Activated CD4-positive, alpha-beta T cell treated with anti-CD3 and anti-CD28 coated beads, Interleukin-2, amount 50 U/mL, for 16 hours (primary cell): ENCODE measurements around the gene ZNF385C.
"Not testable (repeated sequence)": the region's sequence is repeated elsewhere in the genome, so short reads cannot be mapped to it uniquely, and the experiment has no call there.

Experiments used
- DNase-seq: peaks from one replicate; pipeline ENCODE4 v3.0.0-alpha.2; 2020

Gene ZNF385C, protein sequence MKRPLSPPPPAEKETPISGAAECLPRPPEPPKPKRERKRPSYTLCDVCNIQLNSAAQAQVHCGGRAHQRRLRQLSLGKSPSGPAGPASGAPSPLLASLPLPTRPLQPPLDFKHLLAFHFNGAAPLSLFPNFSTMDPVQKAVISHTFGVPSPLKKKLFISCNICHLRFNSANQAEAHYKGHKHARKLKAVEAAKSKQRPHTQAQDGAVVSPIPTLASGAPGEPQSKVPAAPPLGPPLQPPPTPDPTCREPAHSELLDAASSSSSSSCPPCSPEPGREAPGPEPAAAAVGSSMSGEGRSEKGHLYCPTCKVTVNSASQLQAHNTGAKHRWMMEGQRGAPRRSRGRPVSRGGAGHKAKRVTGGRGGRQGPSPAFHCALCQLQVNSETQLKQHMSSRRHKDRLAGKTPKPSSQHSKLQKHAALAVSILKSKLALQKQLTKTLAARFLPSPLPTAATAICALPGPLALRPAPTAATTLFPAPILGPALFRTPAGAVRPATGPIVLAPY

DNA sequence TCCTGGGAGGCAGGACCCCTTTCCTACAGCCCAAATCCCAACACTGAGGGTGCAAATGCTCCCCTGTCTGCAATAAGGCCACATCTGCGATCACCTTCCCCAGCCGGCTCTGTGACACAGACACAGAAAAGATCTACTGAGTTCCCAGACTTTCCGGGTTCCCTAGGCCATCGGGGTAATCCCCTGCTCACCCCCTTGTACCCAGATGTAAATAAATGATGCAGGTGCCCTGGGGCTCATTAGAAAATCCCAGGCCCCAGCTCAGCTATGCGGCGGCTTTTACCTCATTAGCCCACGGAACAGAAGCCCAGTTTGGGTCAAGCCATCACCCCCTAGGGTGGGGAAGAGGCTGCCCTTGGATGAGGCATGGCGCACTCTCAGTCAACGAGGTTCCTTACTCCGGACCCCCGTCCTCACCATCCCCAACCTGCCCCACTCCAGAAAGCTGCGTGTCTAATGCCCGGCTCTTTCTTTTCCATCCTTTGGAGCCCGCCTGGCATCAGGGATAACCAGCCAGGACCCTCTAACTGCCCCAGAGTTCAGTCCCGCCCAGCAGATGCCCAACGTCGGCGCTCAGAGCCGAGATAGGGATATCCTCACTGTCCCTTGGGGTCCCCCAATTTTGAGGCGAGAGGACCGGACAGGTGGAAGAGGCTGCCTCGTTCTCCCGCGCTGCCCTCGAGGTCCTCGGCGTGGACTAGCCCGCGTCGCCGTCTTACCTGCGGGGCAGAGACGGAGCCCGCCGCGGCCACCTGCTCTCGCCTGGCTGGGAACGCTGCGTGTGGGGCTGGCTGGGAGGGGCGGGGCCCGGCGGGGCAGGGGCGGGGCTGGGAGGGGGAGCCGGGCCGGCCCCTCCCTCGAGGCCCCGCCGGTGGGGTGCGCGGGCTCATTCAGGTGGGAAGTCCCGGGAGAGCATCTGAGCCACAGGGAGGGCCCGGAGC lies at the start of gene ZNF385C:
ZNF385C (minus strand) TSS at position 783 of the 941 bp plus-strand sequence. CDS start 35,417 bp downstream, outside the sequence.
- no peak for DNase-seq

DNA sequence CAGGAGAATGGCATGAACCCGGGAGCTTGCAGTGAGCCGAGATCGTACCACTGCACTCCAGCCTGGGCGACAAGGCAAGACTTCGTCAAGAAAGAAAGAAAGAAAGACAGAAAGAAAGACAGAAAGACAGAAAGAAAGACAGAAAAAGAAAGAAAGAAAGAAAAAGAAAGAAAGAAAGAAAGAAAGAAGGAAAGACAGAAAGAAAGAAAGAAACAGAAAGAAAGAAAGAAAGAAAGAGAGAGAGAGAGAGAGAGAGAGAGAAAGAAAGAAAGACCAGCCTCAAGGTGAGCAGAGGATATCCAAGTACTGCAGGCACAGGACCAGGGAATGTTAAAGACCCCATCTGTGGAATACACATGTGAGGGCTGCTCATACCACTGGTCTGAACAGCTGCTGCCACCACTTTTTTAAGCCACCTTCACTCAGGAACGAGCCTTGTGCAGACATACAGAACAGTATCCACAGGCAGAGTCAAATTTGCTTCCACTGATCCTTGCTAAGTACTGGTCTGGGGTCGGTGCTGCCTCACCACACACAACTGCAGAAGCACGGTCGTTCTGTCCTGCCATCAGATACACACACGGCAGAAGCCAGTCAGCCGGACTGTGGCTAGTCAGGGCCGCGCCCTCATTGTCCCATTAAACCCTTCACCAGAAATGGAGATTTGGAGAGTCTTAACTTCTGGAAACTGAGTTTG lies 48.8 kb upstream of the ZNF385C start:
- DNase-seq = no peak

DNA sequence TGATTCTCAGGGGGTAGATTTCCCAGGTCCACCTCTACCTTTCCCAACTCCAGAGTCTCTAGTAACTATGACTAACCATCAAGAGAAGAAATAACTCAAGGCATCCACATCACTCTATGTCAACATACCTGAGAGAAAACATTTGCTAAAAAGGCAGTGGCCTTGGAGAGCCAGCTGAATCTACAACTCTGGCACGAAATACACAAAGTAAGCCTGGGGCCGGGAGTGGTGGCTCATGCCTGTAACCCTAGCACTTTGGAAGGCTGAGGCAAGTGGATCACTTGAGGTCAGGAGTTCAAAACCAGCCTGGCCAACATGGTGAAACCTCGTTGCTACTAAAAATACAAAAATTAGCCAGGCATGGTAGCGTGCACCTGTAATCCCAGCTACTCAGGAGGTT lies 44.9 kb upstream of the ZNF385C start:
- DNase-seq = not testable (repeated sequence)

DNA sequence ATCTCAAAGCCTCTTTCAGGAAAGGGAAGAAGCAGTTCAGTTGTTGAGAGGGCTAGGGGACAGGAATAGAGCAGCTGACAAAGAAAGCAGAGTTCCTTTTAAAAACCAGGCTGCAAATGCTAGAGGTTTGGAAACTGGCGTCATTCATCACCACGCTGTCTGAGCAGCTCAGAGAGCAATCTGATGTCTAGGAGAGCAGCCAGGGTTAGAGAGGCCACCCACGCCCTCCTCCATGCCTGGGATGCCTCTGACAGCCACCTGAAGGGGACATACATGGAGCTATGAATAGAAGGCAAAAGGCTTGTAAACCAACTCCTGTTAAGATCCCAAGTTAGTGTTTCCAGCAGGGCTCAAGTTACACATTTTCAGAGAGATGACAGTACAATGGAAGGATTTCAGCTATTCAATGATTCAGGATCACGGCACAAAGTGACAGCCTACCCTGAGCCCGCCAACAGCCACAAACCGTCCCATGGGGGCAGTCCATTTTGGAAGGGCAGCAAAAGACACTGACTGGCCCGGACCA lies 44.2 kb upstream of the ZNF385C start:
- DNase-seq = no peak

DNA sequence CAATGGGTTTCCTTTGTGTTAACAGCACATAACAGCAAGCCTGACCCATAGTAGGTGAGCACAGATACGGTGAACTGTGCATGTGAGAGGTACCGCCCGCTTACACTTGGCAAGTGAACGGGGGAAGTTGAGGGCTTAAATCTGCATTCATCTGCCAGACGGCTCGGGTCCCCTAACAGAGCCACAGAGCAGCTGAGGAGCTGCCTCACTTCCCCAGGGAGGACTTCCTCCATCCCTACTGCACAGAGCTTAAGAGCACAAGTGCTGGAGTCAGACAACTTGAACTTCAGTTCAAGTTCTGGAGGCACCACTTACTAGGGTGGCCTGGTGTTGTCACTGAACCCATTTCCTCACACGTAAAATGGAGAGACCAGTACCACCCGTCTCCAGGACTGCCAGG lies 43.1 kb upstream of the ZNF385C start:
- no peak for DNase-seq

DNA sequence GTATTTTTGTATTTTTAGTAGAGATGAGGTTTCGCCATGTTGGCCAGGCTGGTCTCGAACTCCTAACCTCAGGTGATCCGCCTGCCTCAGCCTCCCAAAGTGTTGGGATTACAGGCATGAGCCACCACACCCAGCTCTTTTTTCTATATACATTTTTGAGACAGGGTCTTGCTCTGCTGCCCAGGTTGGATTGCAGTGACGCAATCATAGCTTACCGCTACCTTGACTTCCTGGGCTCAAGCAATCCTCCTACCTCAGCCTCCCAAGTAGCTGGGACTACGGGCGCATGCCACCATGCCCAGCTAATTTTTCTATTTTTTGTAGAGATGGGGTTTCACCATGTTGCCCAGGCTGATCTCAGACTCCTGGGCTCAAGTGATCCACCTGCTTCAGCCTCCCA lies 42.4 kb upstream of the ZNF385C start:
- not testable (repeated sequence) for DNase-seq

DNA sequence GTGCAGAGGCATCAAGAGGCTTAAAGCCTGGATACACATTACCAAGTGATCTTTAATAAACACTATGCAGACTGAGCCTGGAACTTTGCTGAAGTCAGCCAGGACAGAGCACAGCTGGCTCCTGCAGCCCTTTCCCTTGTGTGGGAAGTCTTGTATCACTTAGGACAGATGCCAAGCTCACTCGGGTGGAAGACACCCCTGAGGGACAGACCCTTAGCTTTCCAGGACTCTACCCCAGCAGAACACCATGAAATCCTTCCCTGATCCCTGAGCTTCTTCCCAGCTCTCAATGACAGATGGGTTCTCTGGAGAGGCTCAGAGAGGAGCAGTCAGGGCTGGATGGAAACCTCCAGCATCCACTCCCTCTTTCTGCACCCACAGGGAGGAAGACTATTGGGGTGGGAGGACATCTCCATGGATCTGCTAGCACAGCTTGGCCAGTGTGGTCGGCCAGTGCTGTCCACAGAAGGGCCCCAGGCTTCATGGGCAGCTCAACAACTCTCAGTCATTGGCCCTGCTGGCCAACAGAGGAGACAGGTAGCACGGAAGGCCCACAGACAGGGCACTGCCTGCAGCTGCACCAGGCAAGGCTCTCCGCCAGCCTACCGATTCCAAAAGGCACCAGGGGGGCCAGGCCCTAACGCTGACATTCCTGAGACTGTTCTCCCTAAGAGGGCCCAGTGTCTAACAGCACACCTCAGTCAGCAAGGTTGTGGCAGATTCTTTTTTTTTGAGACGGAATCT lies 40.6 kb upstream of the ZNF385C start:
- no peak for DNase-seq

DNA sequence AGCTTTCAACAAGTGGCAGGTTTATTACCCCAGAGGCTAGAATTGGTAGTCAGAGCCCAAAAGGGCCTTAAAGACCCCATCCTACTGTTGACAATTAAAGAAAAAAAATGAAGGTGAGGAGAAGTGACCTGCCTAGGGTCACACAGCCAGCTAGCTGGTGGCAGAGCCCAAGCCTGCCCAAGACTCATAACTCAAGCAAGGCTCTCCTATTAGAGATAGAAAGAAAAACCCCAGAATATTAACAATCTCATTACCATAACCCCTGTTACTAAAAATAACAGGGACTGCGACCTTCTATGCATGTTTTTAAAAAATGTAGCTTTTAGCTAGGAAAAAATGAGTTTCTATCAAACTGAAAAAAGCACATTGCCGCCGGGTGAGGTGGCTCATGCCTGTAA lies 38.4 kb upstream of the ZNF385C start:
- DNase-seq = no peak

DNA sequence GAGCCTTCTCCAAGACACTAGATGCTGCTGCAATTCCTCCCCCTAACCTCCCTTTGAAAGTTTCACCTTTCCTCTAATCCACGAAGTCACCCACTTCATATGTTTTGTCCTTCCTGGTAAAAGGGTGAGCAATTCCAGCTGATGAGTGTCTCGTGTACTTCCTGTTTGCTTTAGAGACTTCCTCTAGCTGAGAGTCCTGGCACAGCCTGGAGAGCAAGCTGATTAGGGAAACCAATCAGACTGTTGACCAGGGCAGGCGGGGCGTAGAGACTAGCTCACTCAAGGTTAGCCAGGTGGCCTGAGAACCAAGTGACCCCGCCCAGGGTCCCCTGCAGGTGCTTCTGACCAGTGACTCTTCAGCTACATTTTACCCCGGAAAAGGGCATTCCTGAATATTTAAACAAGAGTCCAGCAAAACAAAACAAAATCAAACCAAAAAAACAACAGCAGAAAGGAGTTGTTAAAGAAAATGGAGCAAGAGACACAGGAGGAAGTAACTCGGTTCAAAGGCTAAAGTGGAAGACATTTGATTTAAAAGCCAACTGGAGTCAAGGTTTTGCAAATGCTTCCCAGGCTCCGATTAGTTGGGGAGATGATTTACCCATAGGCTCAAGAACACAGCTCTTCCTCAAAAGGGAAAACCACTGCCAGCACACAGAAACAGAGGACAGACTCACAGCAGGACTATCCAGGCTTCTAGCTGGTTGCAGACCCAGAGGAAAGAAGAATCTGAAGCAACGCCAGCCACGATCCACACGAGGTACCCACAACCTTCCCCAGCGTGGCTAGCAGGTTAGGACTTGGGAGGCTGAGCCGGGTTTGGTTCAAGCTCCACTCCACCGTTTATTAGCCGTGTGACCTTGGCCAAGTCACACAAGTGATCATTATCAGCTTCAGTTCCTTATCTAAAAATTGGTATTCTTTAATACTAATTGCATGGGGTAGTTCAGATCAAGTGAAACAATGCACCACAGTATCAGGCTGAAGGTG lies 37.7 kb upstream of the ZNF385C start:
- DNase-seq = no peak

DNA sequence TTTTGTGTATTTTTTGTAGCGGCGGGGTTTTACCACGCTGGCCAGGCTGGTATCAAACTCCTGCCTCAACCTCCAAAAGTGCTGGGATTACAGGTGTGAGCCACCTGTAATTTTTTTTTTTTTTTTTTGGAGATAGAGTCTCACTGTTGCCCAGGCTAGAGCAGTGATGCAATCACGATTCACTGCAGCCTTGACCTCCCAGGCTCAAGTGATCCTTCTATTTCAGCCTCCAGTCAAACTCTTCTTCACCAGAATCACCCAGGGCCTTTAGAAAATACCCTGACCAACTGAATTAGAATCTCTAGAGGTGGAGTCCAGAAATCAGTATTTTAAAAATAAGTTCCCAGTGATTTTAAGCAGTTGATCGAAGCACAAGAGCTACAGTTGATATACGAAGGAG lies 36.9 kb upstream of the ZNF385C start:
- no peak for DNase-seq

DNA sequence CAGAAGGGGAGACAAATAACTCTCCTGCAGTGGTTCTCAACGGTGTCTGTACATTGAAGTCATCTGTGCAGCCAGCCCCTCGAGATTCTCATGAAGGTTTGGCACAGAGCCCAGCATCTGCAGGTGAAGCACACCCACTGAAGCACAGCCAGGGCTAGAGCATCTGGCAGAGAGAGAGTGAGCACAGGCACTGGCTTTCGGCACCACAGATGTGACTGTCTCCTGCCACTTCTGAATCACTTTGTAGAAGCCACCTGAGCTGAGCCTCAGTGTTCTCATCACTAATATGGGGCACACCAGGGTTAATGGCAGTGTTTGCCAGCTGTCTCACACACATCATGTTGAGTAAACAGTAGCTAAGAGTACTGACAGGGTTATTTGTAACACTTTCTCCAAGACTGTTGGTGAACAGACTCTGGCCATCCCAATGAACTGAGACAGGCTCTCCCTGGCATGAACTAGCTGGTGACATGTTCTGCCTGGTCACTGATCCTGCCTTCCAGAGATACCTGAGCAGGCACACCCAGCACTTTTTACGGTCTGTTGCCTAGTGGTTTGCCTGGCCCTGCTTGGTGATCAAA lies 35.3 kb upstream of the ZNF385C start:
- DNase-seq = no peak

DNA sequence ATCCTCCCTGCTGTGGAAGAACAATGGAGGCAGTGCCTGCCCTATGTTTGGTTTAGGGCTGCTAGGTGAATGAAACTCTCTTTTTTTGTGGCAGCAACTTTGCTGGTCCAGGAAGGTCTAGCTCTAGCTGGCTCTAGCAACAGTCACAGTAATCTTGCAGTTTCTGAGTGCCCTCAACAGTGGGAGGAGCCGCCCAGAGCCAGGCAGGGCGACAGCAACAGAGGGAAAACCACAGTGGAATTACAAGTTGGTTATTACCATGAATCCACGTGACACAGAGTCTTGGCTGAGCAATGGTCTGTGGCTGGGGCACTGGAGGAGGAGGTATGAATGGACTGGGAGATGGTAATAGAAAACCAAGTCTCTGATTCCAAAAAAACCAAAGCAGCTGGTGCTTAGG lies 34.7 kb upstream of the ZNF385C start:
- DNase-seq = peak; percentile 55

DNA sequence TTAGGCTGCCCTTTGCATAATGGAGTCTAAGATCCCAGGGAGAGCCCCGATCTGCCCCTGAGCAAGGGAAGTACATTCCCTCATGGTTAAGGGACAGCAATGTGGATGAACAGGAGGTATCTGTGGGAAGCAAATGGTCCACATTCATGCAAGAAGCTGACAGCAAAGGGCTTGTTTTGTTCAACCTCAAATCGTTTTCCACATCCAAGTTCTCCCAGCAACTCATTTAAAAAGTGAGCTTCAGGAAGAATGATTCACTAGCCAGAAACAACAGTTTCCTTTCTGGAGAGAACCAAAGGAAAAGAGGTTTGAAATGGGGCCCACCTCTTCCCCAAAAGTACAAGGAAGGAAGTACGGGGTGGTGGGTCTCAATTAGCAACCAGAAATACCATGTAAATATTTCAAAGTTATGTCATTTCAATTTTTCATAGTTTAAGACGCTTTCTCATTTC lies 33.7 kb upstream of the ZNF385C start:
- DNase-seq = no peak

DNA sequence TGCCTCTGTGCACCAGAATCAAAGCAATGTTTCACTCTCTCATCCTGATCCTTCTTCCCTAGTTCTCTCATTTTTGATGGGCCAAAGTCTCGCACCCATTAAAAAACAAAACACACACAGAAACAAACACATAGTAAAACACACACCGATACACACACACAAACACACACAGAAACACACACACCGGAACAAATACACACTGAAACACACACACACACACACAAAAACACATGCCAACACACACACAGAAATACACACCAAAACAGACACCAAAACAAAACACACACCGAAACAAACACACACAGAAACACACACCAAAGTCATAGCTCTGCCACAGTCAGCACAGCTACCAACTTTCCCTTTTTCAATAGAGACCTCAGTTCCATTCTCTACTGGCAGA lies 33.0 kb upstream of the ZNF385C start:
- DNase-seq = no peak

DNA sequence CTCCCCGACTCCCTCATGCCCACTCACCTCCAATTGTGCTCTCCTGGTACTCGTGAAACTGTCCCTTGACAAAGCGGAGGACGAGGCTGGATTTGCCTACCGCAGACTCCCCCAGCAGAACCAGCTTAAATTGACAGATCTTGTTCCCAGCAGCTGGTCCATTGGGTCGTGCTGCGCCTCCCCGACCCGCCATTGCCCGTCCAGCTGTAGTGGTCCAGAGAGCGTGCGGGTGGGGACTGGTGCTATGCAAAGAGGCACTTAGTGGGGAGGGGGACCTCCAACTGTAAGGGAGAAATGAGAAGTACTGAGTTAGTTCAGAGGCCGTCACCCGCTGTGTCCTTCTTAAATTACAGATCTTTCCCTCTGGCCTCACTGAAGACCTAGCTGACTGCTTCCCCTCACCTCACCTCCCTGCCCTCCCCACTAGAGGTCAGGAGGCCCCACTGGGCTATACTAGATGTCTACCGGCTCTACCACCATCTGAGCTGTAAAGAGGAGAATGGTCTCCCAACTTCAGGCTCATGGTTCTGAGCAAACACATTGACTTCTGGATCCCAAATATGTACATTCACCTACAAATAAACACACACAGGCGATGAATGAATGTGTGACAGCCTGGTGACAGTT lies 32.1 kb upstream of the ZNF385C start:
- no peak for DNase-seq

DNA sequence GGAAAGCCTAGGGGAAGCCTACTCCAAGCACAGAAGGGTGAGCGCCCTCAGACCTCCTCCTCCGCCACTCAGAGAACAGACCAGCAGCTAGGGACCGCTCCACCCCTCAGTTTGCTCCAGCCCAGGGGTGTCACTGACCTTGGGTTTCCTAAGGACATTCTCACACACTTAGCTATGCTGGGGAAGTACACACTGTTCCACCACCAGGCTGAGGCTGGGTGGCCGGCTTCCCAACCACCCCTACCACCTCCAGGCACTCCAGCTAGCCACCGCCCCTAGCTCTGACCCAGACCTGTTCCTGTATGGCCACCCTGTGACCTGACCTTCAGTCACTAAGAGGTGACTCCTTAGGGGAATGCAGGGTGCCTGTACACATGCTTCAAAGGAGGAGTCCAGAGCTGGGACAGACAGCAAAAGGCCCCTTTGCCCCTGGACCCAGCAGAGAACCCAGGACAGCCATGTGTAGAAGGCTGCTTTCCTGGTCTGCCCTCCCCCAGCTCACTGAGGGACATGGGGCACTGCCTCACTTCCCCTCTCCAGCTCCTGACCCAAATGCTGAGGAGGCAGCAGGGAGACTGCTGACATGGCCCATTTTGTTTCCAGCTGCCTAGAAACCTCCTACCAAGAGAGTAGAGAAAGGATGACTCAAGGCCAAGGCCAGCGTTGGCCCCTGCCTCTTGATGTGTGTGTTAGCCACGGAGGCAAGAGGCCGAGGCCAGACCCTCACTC lies 31.0 kb upstream of the ZNF385C start:
- no peak for DNase-seq

DNA sequence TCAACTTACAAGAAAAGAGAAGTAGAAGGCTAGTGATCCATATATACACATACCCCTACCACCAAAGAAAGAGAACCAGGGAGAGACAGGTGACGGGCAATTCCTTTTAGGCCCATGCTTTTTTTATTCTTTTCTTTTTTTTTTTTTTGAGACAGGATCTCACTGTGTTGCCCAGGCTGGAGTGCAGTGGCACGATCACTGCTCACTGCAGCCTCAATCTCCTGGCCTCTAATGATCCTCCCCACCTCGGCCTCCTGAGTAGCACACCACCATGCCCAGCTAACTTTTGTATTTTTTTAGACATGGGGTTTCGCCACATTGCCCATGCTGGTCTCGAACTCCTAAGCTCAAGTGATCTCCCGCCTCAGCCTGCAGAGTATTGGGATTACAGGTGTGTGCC lies 29.1 kb upstream of the ZNF385C start:
- DNase-seq = no peak

DNA sequence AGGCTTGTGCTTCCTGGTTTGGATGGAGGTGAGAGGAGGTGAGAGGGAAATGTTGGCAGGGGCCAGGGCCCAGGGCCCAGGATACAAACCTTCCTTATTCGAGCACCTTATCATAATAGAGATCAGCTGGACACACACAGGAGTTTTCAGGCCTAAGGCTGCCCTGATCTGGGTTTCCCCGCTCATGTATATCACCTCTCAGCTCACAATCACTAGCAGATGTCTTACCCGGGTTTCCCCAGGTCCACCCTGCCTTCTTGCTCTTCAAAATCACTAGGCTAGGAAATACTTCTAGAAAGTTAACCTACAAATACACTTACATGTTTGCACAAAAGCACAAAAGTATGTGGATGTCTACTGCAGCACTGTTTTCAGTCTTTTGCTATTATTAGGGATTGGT lies 28.6 kb upstream of the ZNF385C start:
- DNase-seq = no peak

DNA sequence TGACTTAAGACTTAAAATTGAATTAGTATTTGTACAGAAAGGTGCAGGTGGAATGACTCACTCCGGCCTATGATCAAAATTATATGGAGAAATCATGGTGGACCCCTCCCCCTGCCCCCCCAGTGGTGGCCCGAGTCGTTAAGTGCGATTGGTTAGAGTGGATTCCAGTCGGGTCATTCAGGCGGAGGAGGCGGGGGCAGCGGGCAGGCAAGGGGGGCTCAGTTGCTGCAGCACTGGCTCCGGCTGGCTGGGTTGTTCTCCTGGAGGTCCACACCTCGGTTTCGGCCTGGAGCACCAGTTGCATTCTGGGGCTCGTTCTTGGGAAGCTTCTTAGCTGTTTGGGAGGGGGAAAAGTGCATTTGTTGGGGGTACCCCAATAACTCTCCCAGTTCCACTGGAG lies 27.3 kb upstream of the ZNF385C start:
- no peak for DNase-seq
